K562 (cell line): ENCODE results near the gene SIGLEC6. TPM values are rescaled to one million over a fixed set of nuclear protein-coding genes. Genes with fewer than 3 reads are reported as not detected.
A peak's percentile ranks its signal among the peaks of the same experiment; 100 is the strongest.

Experiments
- CBX2 ChIP-seq: fragments of 200-600 bp; sonication (generic); IDR thresholded peaks from one replicate; pipeline ENCODE4 v1.6.1; 2012; ENCODE audit warnings: mild to moderate bottlenecking, low read length, inconsistent platforms; ENCODE audit not compliant: insufficient read depth, poor library complexity, severe bottlenecking
- CXXC5 ChIP-seq: fragments of 250-450 bp; sonication (Bioruptor Pico); IDR thresholded peaks from 2 replicates; pipeline ENCODE4 v1.8.0; 2022; ENCODE audit warnings: inconsistent platforms, mild to moderate bottlenecking, moderate library complexity
- HDAC1 ChIP-seq, 2 experiments: fragments of 450-650 bp; IDR thresholded peaks; 2 replicates each; pipeline ENCODE4 v1.6.1; 2016 to 2017; ENCODE audit warnings: inconsistent platforms in 1 of 2, mild to moderate bottlenecking in 1 of 2, moderate library complexity in 1 of 2
- NEUROD1 ChIP-seq: fragments of 150-350 bp; IDR thresholded peaks from 2 replicates; pipeline ENCODE4 v1.6.1; 2014; ENCODE audit warnings: borderline replicate concordance, low read length, low read depth; ENCODE audit not compliant: partially characterized antibody
- NRF1 ChIP-seq, 2 experiments: fragments of 450-650 bp; IDR thresholded peaks in 1 of 2; conservative IDR thresholded peaks in 1 of 2; 2 replicates each; pipeline ENCODE4 v1.6.1; 2014; ENCODE audit warnings: mild to moderate bottlenecking in 2 of 2
- PHF8 ChIP-seq: fragments of 200-600 bp; sonication (generic); IDR thresholded peaks from 2 replicates; pipeline ENCODE4 v1.6.1; 2012; ENCODE audit warnings: mixed run types, mild to moderate bottlenecking, inconsistent platforms, low read length, moderate library complexity, borderline replicate concordance
- POLR2A ChIP-seq: fragments of 450-650 bp; conservative IDR thresholded peaks from 2 replicates; pipeline ENCODE4 v1.6.1; 2016
- PTTG1 ChIP-seq: fragments of 450-650 bp; IDR thresholded peaks from 2 replicates; pipeline ENCODE4 v1.6.1; 2016; ENCODE audit warnings: low read depth, mild to moderate bottlenecking, missing genetic modification characterization, missing compliant biosample characterization
- SMARCA4 ChIP-seq: fragments of 450-650 bp; IDR thresholded peaks from 2 replicates; pipeline ENCODE4 v1.6.1; 2016
- SRF ChIP-seq, 2 experiments: fragments of 250-450, 450-650 bp in 1 of 2; sonication (Bioruptor Pico) in 1 of 2; sonication (generic) in 1 of 2; formaldehyde crosslinking; IDR thresholded peaks; 2 replicates each; pipeline versions ENCODE4 v1.5.0 to v1.5.1; 2020 to 2022; ENCODE audit warnings: mild to moderate bottlenecking in 1 of 2, missing genetic modification reagents in 1 of 2
- TEAD1 ChIP-seq, 2 experiments: fragments of 450-650 bp in 1 of 2; sonication (generic) in 1 of 2; formaldehyde crosslinking; IDR thresholded peaks; 2 replicates each; pipeline versions ENCODE4 v1.4.0 to v1.8.0; 2020 to 2022; ENCODE audit warnings: mild to moderate bottlenecking in 2 of 2, missing genetic modification reagents in 1 of 2
- ZNF239 ChIP-seq: fragments of 250-450 bp; sonication (Bioruptor Pico); IDR thresholded peaks from 2 replicates; pipeline ENCODE4 v1.4.0; 2020; ENCODE audit warnings: mild to moderate bottlenecking
- ZNF316 ChIP-seq: fragments of 450-650 bp; IDR thresholded peaks from 2 replicates; pipeline ENCODE4 v1.6.1; 2016
- polyA plus RNA-seq, 8 experiments: library from polyadenylated mRNA; depleted of rRNA in 4 of 8; stranded (reverse) in 5 of 8; unstranded in 3 of 8; fragments of >200 nt; fragmentation: Nextera tagmentation in 2 of 8; fragmentation: Illumina TruSeq in 1 of 8; extraction: Ambion mirVana in 2 of 8; extraction: Trizol in 1 of 8; gene quantifications; 2 replicates each; pipeline versions ENCODE4 v1.2.1 to v1.2.3, GENCODE V29; 2011 to 2014; ENCODE audit warnings: inconsistent platforms in 1 of 8, missing spikeins in 1 of 8
- total RNA-seq, 7 experiments: library from RNA; depleted of rRNA in 6 of 7; stranded (reverse); fragments of >200 nt in 6 of 7; fragmentation: Illumina TruSeq in 2 of 7; extraction: Trizol in 2 of 7; gene quantifications; 2 replicates each; pipeline versions ENCODE4 v1.2.1 to v1.2.3, GENCODE V29; 2011 to 2021; ENCODE audit warnings: low replicate concordance in 1 of 7
- TF ChIP-seq, protein P1 (sequence below): sonication (generic); formaldehyde crosslinking; IDR thresholded peaks from 2 replicates; pipeline ENCODE4 v1.9.0; 2022; ENCODE audit warnings: mild to moderate bottlenecking, missing genetic modification reagents
- TF ChIP-seq, protein P2 (sequence below), 2 experiments: IDR thresholded peaks; 2 replicates each; pipeline ENCODE4 v1.6.1; 2011; ENCODE audit warnings: borderline replicate concordance in 1 of 2, control low read depth in 1 of 2, low read depth in 1 of 2, low read length in 1 of 2, mild to moderate bottlenecking in 1 of 2, mixed read lengths in 1 of 2, moderate library complexity in 1 of 2; ENCODE audit not compliant: insufficient read depth in 1 of 2, insufficient read length in 1 of 2, poor library complexity in 1 of 2, severe bottlenecking in 1 of 2; ENCODE audit errors: extremely low read depth in 1 of 2
- TF ChIP-seq, protein P3 (sequence below): fragments of 250-450 bp; sonication (Bioruptor Pico); IDR thresholded peaks from 2 replicates; pipeline ENCODE4 v1.5.0; 2021
- TF ChIP-seq, protein P4 (sequence below), 2 experiments: IDR thresholded peaks; 2 replicates each; pipeline ENCODE4 v1.6.1; 2012; ENCODE audit warnings: improper control_type of control experiment in 2 of 2, low read depth in 2 of 2, low read length in 2 of 2, borderline replicate concordance in 1 of 2
- TF ChIP-seq, protein P5 (sequence below), 2 experiments: fragments of 200-800 bp in 1 of 2; sonication (Bioruptor generic) in 1 of 2; sonication (generic) in 1 of 2; formaldehyde crosslinking in 1 of 2; IDR thresholded peaks in 1 of 2; conservative IDR thresholded peaks in 1 of 2; 2 replicates each; pipeline versions ENCODE4 v1.5.0 to v1.6.1; 2016 to 2020; ENCODE audit warnings: missing compliant biosample characterization in 1 of 2, missing genetic modification characterization in 1 of 2, missing genetic modification reagents in 1 of 2

The SIGLEC6 gene
- total and polyA plus RNA-seq, 9 of the 15 experiments (the other 6 are each of a cell fraction or from before 2014, with no cell fraction given) = 0.03 to 17.5 (median 0.71) TPM

DNA sequence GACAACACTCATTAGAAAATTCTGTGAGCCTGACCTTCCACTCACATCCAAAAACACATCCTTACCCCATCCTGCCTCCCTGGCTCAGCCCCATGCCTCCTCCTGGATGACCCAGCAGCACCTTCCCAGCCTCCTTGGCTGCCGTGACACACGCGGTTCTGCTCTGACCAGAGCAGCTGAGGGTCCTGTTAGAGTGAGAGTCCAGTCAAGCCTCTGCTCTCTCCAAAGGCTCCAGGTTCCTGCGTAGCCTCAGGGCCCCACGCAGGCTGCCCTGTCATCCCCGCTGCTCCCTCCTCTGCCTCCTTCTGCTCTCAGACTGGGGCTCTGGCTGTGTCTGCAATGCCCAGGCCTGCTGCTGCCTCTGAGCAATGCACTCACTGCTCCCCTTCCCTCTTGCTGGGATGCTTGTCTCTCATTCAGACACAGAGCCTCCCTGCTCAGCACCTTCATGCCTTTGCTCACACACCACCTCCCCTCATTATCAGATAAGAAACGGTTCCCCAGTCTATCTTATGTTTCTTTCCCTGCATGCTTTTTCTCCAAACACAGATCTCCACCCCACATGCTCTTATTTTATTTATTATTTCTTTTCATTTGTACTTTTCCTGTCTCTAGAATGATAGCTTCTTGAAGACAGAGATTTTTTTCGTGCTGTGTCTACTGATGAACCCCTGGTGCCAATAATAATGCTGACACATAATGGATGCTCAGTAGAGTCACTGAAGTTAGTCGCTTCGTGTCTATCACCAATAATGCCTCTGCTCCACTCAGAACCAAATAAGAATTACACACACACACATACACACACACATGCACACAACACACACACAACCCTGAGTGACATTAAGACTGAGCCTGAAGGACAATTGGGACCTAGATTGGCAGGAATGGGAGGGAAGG, 10.2 kb upstream of the SIGLEC6 start (continued):
- TF ChIP-seq NRF1 (conservative IDR thresholded peaks at IDR 0.05 in 1 of 2, IDR thresholded peaks at IDR 0.05 in 1 of 2) (peak; percentile 56 to 62; a peak in 3 of 4 replicates), TEAD1 (CRISPR knock-in tag; IDR thresholded peaks at IDR 0.05) (peak in 1 of 2 experiments; percentile 72; a peak in 2 of 4 replicates), SMARCA4 (peak; percentile 53; the same call in 1 of the 2 replicates), NEUROD1 (no peak), ZNF239 (CRISPR knock-in tag) (peak; percentile 68), PHF8 (peak; percentile 37; the same call in 1 of the 2 replicates), SRF (CRISPR knock-in tag; IDR thresholded peaks at IDR 0.05) (peak in 1 of 2 experiments; percentile 59; a peak in 1 of 4 replicates), CXXC5 (CRISPR knock-in tag) (peak; percentile 5; the same call in 1 of the 2 replicates), ZNF316 (peak; percentile 90), POLR2A (peak; percentile 55), PTTG1 (peak; percentile 21; the same call in 1 of the 2 replicates), CBX2 (no peak), HDAC1 (IDR thresholded peaks at IDR 0.05) (peak in 1 of 2 experiments; percentile 17; a peak in 1 of 4 replicates)
- TF ChIP-seq, protein P1, sequence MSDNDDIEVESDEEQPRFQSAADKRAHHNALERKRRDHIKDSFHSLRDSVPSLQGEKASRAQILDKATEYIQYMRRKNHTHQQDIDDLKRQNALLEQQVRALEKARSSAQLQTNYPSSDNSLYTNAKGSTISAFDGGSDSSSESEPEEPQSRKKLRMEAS = peak; percentile 23; the same call in 1 of the 2 replicates
- TF ChIP-seq, protein P2, sequence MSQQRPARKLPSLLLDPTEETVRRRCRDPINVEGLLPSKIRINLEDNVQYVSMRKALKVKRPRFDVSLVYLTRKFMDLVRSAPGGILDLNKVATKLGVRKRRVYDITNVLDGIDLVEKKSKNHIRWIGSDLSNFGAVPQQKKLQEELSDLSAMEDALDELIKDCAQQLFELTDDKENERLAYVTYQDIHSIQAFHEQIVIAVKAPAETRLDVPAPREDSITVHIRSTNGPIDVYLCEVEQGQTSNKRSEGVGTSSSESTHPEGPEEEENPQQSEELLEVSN (IDR thresholded peaks at IDR 0.05; ENCODE audit: borderline replicate concordance in 1 of 2, extremely low read depth in 1 of 2, insufficient read depth in 1 of 2, insufficient read length in 1 of 2, low read depth in 1 of 2, low read length in 1 of 2, poor library complexity in 1 of 2, severe bottlenecking in 1 of 2) = peak in 1 of 2 experiments; percentile 19
- TF ChIP-seq, protein P3, sequence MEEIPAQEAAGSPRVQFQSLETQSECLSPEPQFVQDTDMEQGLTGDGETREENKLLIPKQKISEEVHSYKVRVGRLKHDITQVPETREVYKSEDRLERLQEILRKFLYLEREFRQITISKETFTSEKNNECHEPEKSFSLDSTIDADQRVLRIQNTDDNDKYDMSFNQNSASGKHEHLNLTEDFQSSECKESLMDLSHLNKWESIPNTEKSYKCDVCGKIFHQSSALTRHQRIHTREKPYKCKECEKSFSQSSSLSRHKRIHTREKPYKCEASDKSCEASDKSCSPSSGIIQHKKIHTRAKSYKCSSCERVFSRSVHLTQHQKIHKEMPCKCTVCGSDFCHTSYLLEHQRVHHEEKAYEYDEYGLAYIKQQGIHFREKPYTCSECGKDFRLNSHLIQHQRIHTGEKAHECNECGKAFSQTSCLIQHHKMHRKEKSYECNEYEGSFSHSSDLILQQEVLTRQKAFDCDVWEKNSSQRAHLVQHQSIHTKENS (CRISPR knock-in tag) = 0 out of 2 replicates have a peak, but pooled peaks have one; percentile 51
- TF ChIP-seq, protein P4, sequence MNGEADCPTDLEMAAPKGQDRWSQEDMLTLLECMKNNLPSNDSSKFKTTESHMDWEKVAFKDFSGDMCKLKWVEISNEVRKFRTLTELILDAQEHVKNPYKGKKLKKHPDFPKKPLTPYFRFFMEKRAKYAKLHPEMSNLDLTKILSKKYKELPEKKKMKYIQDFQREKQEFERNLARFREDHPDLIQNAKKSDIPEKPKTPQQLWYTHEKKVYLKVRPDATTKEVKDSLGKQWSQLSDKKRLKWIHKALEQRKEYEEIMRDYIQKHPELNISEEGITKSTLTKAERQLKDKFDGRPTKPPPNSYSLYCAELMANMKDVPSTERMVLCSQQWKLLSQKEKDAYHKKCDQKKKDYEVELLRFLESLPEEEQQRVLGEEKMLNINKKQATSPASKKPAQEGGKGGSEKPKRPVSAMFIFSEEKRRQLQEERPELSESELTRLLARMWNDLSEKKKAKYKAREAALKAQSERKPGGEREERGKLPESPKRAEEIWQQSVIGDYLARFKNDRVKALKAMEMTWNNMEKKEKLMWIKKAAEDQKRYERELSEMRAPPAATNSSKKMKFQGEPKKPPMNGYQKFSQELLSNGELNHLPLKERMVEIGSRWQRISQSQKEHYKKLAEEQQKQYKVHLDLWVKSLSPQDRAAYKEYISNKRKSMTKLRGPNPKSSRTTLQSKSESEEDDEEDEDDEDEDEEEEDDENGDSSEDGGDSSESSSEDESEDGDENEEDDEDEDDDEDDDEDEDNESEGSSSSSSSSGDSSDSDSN (IDR thresholded peaks at IDR 0.05; ENCODE audit: borderline replicate concordance in 1 of 2, low read depth in 2 of 2, low read length in 2 of 2) = 0 out of 4 replicates have a peak, but pooled peaks of 1 of the 2 experiments have one; percentile 13
- TF ChIP-seq, protein P5, sequence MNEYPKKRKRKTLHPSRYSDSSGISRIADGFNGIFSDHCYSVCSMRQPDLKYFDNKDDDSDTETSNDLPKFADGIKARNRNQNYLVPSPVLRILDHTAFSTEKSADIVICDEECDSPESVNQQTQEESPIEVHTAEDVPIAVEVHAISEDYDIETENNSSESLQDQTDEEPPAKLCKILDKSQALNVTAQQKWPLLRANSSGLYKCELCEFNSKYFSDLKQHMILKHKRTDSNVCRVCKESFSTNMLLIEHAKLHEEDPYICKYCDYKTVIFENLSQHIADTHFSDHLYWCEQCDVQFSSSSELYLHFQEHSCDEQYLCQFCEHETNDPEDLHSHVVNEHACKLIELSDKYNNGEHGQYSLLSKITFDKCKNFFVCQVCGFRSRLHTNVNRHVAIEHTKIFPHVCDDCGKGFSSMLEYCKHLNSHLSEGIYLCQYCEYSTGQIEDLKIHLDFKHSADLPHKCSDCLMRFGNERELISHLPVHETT (CRISPR knock-in tag; conservative IDR thresholded peaks at IDR 0.05 in 1 of 2, IDR thresholded peaks at IDR 0.05 in 1 of 2) = peak in 1 of 2 experiments; percentile 39; a peak in 1 of 4 replicates
